Transverse colon (tissue), 4 donors: ENCODE data around the gene ACIN1. TPM values are rescaled to one million over a fixed set of nuclear protein-coding genes. Genes with fewer than 3 reads are reported as not detected.

Source experiments
- DNase-seq: peaks from one replicate; pipeline ENCODE4 v3.0.0-alpha.2; 2019
- H3K27ac ChIP-seq, 4 donors: fragments of 200-600 bp; sonication (generic); 2 replicates each; pipeline ENCODE4 v1.5.1; 2016 to 2018; ENCODE audit warnings: inconsistent platforms in 4 of 4
- H3K27me3 ChIP-seq: fragments of 200-600 bp; sonication (generic); 2 replicates; pipeline ENCODE4 v1.5.1; 2017; ENCODE audit warnings: inconsistent platforms
- H3K36me3 ChIP-seq, 4 donors: fragments of 200-600 bp; sonication (generic); 2 replicates each; pipeline ENCODE4 v1.5.1; 2017 to 2019; ENCODE audit warnings: inconsistent platforms in 4 of 4
- H3K4me1 ChIP-seq, 4 donors: fragments of 200-600 bp; sonication (generic); 2 replicates each; pipeline ENCODE4 v1.5.1; 2017 to 2020; ENCODE audit warnings: inconsistent platforms in 4 of 4
- H3K4me3 ChIP-seq, 4 donors: fragments of 200-600 bp; sonication (generic); 1 replicate in 1 of 4; 2 replicates in 3 of 4; pipeline versions ENCODE4 v1.5.1 to v1.6.1; 2017 to 2019; ENCODE audit warnings: inconsistent platforms in 4 of 4
- H3K9me3 ChIP-seq, 2 donors: fragments of 200-600 bp; sonication (generic); 2 replicates each; pipeline ENCODE4 v1.5.1; 2017 to 2019; ENCODE audit warnings: inconsistent platforms in 2 of 2
- EP300 ChIP-seq: sonication (generic); formaldehyde crosslinking; IDR thresholded peaks from one replicate; pipeline ENCODE4 v1.6.1; 2017; ENCODE audit warnings: antibody characterized with exemption, low read depth
- POLR2A ChIP-seq: fragments of 450-650 bp; IDR thresholded peaks from one replicate; pipeline ENCODE4 v1.6.1; 2016; ENCODE audit warnings: antibody characterized with exemption, mild to moderate bottlenecking, moderate library complexity
- POLR2AphosphoS5 ChIP-seq, 3 donors: sonication (generic); formaldehyde crosslinking; IDR thresholded peaks; one replicate each; pipeline ENCODE4 v1.6.1; 2016; ENCODE audit warnings: antibody characterized with exemption in 3 of 3
- WGBS, 2 donors: methylation state at CpG; one replicate each; pipeline ENCODE4 v1.1.5; 2018; ENCODE audit warnings: low coverage in 1 of 2; 5-methylcytosine and 5-hydroxymethylcytosine counted together
- in situ Hi-C, 4 donors: fragments of 200-750 bp; cut with MboI; loops; one replicate each; pipeline versions ENCODE4 v1.15.0 to v1.15.1; 2017; ENCODE audit warnings: low sequenced_read_pairs in 3 of 4, low pct_ligation_motif_present in 1 of 4, low pct_unique_long_range_greater_than_20kb in 1 of 4
- intact Hi-C: fragments of 100-400 bp; cut with DNase I; formaldehyde crosslinking; loops from one replicate; pipeline ENCODE4 v1.15.1; 2023; ENCODE audit warnings: low total_unique reads
- total RNA-seq, 4 donors: library from RNA; depleted of rRNA; stranded (reverse); fragments of >200 nt; gene quantifications; one replicate each; pipeline ENCODE4 v1.1.0, GENCODE V29; 2016
- TF ChIP-seq, protein P1 (sequence below), 5 experiments: fragments of 200-600 bp in 3 of 5; fragments of 450-650 bp in 2 of 5; sonication (generic) in 3 of 5; IDR thresholded peaks; 1 replicate in 2 of 5; 2 replicates in 3 of 5; pipeline ENCODE4 v1.5.1; 2016 to 2017; ENCODE audit warnings: antibody characterized with exemption in 5 of 5, inconsistent platforms in 3 of 5, mild to moderate bottlenecking in 2 of 5, moderate library complexity in 1 of 5

ACIN1 gene
- total RNA-seq, 4 donors from 2014 or later: 137 to 303 (median 222) TPM

DNA sequence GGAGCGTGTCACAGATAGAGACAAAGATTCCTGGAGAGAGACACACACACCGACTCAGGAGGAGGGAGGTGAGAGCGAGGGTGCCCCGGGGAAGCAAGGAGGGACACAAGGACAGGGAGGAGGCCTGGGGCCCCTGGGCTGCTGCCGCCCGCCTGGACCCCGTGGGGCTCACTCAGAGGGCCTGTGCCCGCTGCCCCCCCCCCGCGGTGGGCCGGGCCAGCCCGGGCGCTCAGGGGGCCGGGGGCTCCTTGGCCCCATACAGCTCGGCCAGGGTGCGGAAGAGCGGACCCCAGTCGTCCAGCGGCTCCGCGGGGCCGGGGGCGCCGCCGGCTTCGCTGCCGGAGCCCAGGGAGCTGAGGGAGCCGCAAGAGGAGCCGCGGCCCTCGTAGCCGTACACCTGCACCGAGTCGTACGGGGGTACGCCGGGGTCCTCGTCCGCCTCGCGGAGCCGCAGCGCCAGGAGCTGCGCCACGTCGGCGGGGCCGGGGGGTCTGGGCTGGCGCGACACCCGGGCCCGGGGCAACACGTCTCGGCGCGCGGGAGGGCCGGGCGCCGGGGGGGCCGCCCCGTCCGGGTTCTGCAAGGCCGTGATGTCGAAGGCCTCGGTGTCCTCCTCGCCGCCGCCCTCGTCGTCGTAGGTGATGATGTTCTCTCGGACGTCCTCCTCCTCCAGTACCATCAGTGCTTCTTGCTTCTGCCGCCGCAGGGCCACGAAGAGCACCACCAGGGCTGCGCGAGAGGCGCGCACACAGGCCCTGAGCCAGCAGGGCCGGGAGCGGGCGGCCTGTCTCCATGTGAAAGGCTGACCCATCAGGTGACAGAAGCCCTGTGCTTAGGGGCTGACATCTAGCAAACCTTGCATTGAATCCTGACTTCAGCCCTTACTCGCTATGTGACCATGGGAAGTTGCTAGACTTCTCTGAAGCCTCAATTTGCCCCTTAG lies 46.9 kb downstream of the ACIN1 start:
- WGBS, 2 donors: 83 to 90% methylated on average over 1 to 81 of the region's 85 CpGs
- no peaks in the 10 kb centered on the region for H3K4me1 ChIP-seq
- no peak for DNase-seq
- no peak overlapping the region for H3K27ac ChIP-seq
- in situ Hi-C loops: no loop called here
- no peaks in the 10 kb centered on the region for H3K27me3 ChIP-seq
- no peaks in the 10 kb centered on the region for H3K9me3 ChIP-seq
- TF ChIP-seq POLR2AphosphoS5 (IDR thresholded peaks at IDR 0.05): no peak
- TF ChIP-seq POLR2A: no peak
- TF ChIP-seq, protein P1, sequence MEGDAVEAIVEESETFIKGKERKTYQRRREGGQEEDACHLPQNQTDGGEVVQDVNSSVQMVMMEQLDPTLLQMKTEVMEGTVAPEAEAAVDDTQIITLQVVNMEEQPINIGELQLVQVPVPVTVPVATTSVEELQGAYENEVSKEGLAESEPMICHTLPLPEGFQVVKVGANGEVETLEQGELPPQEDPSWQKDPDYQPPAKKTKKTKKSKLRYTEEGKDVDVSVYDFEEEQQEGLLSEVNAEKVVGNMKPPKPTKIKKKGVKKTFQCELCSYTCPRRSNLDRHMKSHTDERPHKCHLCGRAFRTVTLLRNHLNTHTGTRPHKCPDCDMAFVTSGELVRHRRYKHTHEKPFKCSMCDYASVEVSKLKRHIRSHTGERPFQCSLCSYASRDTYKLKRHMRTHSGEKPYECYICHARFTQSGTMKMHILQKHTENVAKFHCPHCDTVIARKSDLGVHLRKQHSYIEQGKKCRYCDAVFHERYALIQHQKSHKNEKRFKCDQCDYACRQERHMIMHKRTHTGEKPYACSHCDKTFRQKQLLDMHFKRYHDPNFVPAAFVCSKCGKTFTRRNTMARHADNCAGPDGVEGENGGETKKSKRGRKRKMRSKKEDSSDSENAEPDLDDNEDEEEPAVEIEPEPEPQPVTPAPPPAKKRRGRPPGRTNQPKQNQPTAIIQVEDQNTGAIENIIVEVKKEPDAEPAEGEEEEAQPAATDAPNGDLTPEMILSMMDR (IDR thresholded peaks at IDR 0.05): no peak
- TF ChIP-seq EP300: no peak
- H3K36me3 ChIP-seq: no peaks in the 10 kb centered on the region
- H3K4me3 ChIP-seq: no peak overlapping the region
- intact Hi-C loops: no loop called here

DNA sequence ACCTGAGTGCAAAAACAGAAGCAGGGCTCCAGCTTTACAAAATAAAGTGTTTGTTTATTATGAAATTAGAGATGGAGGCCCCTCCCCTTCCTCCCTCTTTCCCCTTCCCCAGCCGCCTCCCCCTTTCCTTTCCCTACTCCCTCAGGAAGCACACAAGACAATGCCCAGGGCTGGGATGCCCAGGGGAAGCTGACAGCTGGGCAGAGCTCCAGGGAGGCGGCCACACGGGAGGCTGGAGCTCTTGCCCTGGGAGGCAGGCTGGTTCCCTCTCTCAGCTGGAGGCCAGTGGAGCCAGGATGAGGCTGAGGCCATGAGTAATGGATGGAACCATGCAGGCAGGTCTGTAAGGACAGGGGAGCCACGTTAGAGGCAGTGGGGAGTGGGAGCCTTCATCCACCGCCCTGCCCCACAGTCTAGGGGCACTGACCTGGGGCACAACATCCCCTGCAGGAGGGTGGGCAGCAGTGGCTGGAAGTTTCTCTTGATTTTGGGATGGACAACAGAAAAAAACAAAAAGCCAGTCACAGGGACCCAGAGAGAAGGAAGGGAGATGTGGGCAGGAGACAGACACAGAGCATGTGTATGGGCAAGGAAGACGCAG lies 47.8 kb downstream of the ACIN1 start:
- in situ Hi-C loops: no loop called here
- H3K36me3 ChIP-seq: no peaks in the 10 kb centered on the region
- H3K9me3 ChIP-seq: no peaks in the 10 kb centered on the region
- WGBS, 2 donors: 76 to 82% methylated on average over 1 to 6 of the region's 6 CpGs
- H3K4me3 ChIP-seq: no peak overlapping the region
- H3K27ac ChIP-seq: no peak overlapping the region
- intact Hi-C loops: no loop called here
- DNase-seq: no peak
- TF ChIP-seq, protein P1 (IDR thresholded peaks at IDR 0.05): no peak
- no peak for TF ChIP-seq POLR2AphosphoS5 (IDR thresholded peaks at IDR 0.05)
- TF ChIP-seq POLR2A: no peak
- TF ChIP-seq EP300: no peak
- no peaks in the 10 kb centered on the region for H3K4me1 ChIP-seq
- no peaks in the 10 kb centered on the region for H3K27me3 ChIP-seq

DNA sequence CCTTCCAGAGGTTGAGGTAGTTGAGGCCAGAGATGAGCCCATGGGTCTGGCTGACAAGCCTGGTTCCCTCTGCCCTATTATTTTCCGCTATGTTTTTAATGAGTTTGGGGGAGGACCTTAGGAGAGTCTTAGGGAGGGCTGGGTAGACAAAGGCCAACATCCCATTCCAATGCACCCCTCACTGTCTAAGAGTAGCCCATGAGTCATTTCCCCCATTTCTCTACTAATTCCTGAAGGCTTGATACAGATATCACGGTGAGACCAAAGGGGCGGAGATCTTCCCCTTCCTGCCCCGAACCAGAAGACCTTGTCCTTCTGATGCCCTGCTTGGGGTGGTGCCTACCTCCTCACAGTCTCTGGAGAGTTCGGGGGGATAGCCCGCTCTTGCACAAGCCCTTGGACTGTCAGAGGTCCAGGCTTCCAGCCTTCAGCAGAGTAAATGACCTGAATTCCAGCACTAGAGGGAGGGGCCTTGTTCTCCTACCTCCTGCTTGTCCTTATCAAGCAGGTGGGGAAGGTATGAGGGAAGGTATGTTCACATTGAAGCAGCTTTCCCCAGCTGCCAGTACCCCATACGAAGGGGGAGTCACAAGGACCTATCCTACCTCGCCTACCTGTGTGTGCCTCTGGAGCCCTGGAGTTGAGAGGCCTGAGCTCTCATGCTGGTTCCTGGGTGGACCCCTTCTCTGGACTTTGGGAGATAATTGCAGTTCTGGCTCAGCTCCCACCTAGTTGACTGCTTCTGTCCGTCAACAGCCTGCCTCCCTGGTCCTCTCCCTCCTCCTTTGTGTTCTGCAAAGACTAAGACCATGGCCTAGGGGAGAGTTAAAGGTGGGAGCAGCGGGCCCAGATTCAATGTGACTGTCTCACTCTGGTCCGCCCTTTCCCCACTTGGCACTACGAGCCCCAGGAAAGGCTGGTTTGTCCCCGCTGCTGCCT lies 49.2 kb downstream of the ACIN1 start:
- Histone ChIP-seq H3K27ac (no peak overlapping the region), H3K27me3 (no peaks in the 10 kb centered on the region), H3K4me1 (no peaks in the 10 kb centered on the region), H3K36me3 (no peaks in the 10 kb centered on the region), H3K9me3 (no peaks in the 10 kb centered on the region), H3K4me3 (no peak overlapping the region)
- intact Hi-C loops: no loop called here
- 84% methylated on average over 10 to 13 of the region's 13 CpGs for WGBS, 2 donors
- no peak for TF ChIP-seq POLR2AphosphoS5 (IDR thresholded peaks at IDR 0.05)
- TF ChIP-seq, protein P1 (IDR thresholded peaks at IDR 0.05): no peak
- no peak for TF ChIP-seq POLR2A
- TF ChIP-seq EP300: no peak
- in situ Hi-C loops: no loop called here
- DNase-seq: no peak

DNA sequence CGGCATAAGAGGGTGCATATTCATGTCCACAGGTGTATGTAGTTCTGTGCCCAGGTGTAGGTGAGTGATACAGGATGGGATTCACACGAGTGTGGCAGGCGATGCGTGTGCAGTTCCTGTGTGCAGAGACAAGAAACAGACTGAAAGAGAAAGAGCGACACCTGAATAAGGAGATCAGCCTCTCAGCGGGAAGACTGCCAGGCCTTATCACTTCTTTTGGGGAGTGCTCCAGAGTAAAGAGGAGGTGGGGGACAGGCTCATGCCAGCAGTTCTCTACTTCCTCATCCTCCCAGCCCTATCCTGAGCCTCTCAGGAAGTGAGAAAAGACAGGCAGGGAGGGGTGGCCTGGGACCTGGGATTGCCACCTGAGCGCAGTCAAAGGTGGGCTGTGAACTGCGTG lies 50.1 kb downstream of the ACIN1 start:
- WGBS, 2 donors: 69 to 77% methylated on average over 6 to 8 of the region's 8 CpGs
- intact Hi-C loops (no loop called here), in situ Hi-C loops (no loop called here)
- no peak for DNase-seq
- H3K36me3 ChIP-seq: no peaks in the 10 kb centered on the region
- no peaks in the 10 kb centered on the region for H3K4me1 ChIP-seq
- no peaks in the 10 kb centered on the region for H3K9me3 ChIP-seq
- no peaks in the 10 kb centered on the region for H3K27me3 ChIP-seq
- H3K27ac ChIP-seq: no peak overlapping the region
- no peak overlapping the region for H3K4me3 ChIP-seq
- TF ChIP-seq EP300: no peak
